PC-9 (cell line): ENCODE measurements around the gene THOC7. TPM values are rescaled to one million over a fixed set of nuclear protein-coding genes. Genes with fewer than 3 reads are reported as not detected.

Source experiments
- BruUV-seq: library from RNA; stranded (reverse); fragments of 400-500 nt; replicated peaks from 2 replicates; lab custom pipeline; 2021; lab: Mats Ljungman, UMichigan
- CTCF ChIA-PET: fragments of 300-600 bp; sonication (Branson Sonifier 250); formaldehyde crosslinking; loops from one replicate; lab custom pipeline; 2022; ENCODE audit warnings: antibody characterized with exemption; lab: Charles Lee
- POLR2A ChIA-PET: fragments of 300-600 bp; sonication (Branson Sonifier 250); formaldehyde crosslinking; loops from one replicate; lab custom pipeline; 2022; ENCODE audit warnings: antibody characterized with exemption; ENCODE audit not compliant: unreplicated experiment; lab: Charles Lee
- DNase-seq, 2 experiments: peaks; one replicate each; pipeline versions ENCODE4 v3.0.0 to v3.0.0-alpha.2; 2015 to 2022; ENCODE audit warnings: mixed read lengths in 1 of 2
- H2AFZ ChIP-seq: fragments of 200-600 bp; sonication (generic); 2 replicates; pipeline ENCODE4 v1.8.1; 2017; ENCODE audit warnings: antibody characterized with exemption
- H3F3A ChIP-seq: fragments of 200-600 bp; sonication (generic); 2 replicates; pipeline ENCODE4 v1.8.1; 2017; ENCODE audit warnings: antibody characterized with exemption, mild to moderate bottlenecking, low read depth; ENCODE audit not compliant: insufficient read depth
- H3K27ac ChIP-seq: fragments of 200-600 bp; sonication (generic); 2 replicates; pipeline ENCODE4 v1.6.1; 2016; ENCODE audit warnings: mixed run types
- H3K27me3 ChIP-seq: fragments of 200-600 bp; sonication (generic); 2 replicates; pipeline ENCODE4 v1.6.1; 2016; ENCODE audit warnings: low read depth, mixed run types; ENCODE audit not compliant: insufficient read depth
- H3K36me3 ChIP-seq: fragments of 200-600 bp; sonication (generic); 2 replicates; pipeline ENCODE4 v1.6.1; 2016; ENCODE audit warnings: low read depth, mixed run types
- H3K4me1 ChIP-seq: fragments of 200-600 bp; sonication (generic); replicated peaks from 2 replicates; pipeline ENCODE4 v1.6.1; 2016; ENCODE audit warnings: mixed run types; ENCODE audit not compliant: insufficient read depth
- H3K4me2 ChIP-seq: fragments of 200-600 bp; sonication (generic); 2 replicates; pipeline ENCODE4 v1.6.1; 2017; ENCODE audit warnings: mixed run types
- H3K4me3 ChIP-seq: fragments of 200-600 bp; sonication (generic); 2 replicates; pipeline ENCODE4 v1.6.1; 2016; ENCODE audit warnings: mixed run types
- H3K79me2 ChIP-seq: fragments of 200-600 bp; sonication (generic); 2 replicates; pipeline ENCODE4 v1.6.1; 2017; ENCODE audit warnings: low read depth, mixed run types
- H3K9me2 ChIP-seq: fragments of 200-600 bp; sonication (generic); 2 replicates; pipeline ENCODE4 v1.8.1; 2017; ENCODE audit warnings: mild to moderate bottlenecking; ENCODE audit not compliant: insufficient read depth
- H3K9me3 ChIP-seq: fragments of 200-600 bp; sonication (generic); 2 replicates; pipeline ENCODE4 v1.8.1; 2016; ENCODE audit warnings: low read depth; ENCODE audit not compliant: insufficient read depth
- H4K20me1 ChIP-seq: fragments of 200-600 bp; sonication (generic); 2 replicates; pipeline ENCODE4 v1.8.1; 2017; ENCODE audit not compliant: insufficient read depth
- CTCF ChIP-seq: fragments of 200-600 bp; sonication (generic); conservative IDR thresholded peaks from 2 replicates; pipeline ENCODE4 v1.6.1; 2017; ENCODE audit warnings: mixed run types, antibody characterized with exemption, mild to moderate bottlenecking, moderate library complexity
- EZH2 ChIP-seq: fragments of 200-600 bp; sonication (generic); IDR thresholded peaks from 2 replicates; pipeline ENCODE4 v1.8.0; 2017; ENCODE audit warnings: antibody characterized with exemption, low read depth
- intact Hi-C: fragments of 100-400 bp; cut with micrococcal nuclease; formaldehyde crosslinking; loops from one replicate; pipeline ENCODE4 v1.10.0; 2022; ENCODE audit not compliant: unreplicated experiment
- total RNA-seq: library from RNA; stranded (reverse); gene quantifications from 2 replicates; pipeline ENCODE4 v1.2.3, GENCODE V29; 2021

Gene THOC7
- total RNA-seq, 1 experiment from 2014 or later: 94.3 TPM

GRCh38 chr3:63876260-63876659 is 12.7 kb upstream of the THOC7 start:
- no TSS peak for BruUV-seq

GRCh38 chr3:63875510-63875909 is 11.9 kb upstream of the THOC7 start:
- Histone ChIP-seq H3K27me3 (no peaks in the 10 kb centered on the region), H2AFZ (no peak overlapping the region), H3K4me2 (no peak overlapping the region), H3K9me2 (no peaks in the 10 kb centered on the region), H4K20me1 (no peaks in the 10 kb centered on the region), H3K4me1 (peaks cover 26% of the 10 kb centered on the region), H3K79me2 (peaks cover 62% of the 10 kb centered on the region), H3K27ac (no peak overlapping the region), H3F3A (peaks cover 20% of the 10 kb centered on the region), H3K9me3 (no peaks in the 10 kb centered on the region), H3K36me3 (no peaks in the 10 kb centered on the region), H3K4me3 (no peak overlapping the region)
- ChIA-PET POLR2A (interaction anchor here (1.0 kb wide), 1 partner anchor 31 kb away, joined by 4 read pairs; no protein-coding TSS in a partner anchor), CTCF (no interaction called here)
- DNase-seq: no peak
- no TSS peak for BruUV-seq
- intact Hi-C loops: no loop called here
- TF ChIP-seq EZH2: no peak
- TF ChIP-seq CTCF: no peak

More at GRCh38 chr3:63876260-63876659, 12.7 kb upstream of the THOC7 start:
- Histone ChIP-seq H3K4me3 (no peak overlapping the region), H3K9me3 (no peaks in the 10 kb centered on the region), H3K79me2 (peaks cover 57% of the 10 kb centered on the region), H3K4me2 (no peak overlapping the region), H2AFZ (no peak overlapping the region), H3F3A (peaks cover 16% of the 10 kb centered on the region), H4K20me1 (no peaks in the 10 kb centered on the region), H3K9me2 (no peaks in the 10 kb centered on the region), H3K4me1 (peaks cover 18% of the 10 kb centered on the region), H3K36me3 (no peaks in the 10 kb centered on the region), H3K27me3 (no peaks in the 10 kb centered on the region), H3K27ac (no peak overlapping the region)
- TF ChIP-seq EZH2 (no peak), CTCF (no peak)
- POLR2A ChIA-PET: no interaction called here
- no peak for DNase-seq
- intact Hi-C loops: no loop called here
- CTCF ChIA-PET: no interaction called here

- Histone ChIP-seq H3K9me2 (no peaks in the 10 kb centered on the region), H3K4me1 (peaks cover 30% of the 10 kb centered on the region), H3K27ac (no peak overlapping the region), H3F3A (peaks cover 20% of the 10 kb centered on the region), H3K27me3 (no peaks in the 10 kb centered on the region), H3K4me3 (no peak overlapping the region), H3K79me2 (peaks cover 68% of the 10 kb centered on the region), H4K20me1 (no peaks in the 10 kb centered on the region), H3K9me3 (no peaks in the 10 kb centered on the region), H3K4me2 (no peak overlapping the region), H2AFZ (no peak overlapping the region), H3K36me3 (no peaks in the 10 kb centered on the region)
- CTCF ChIA-PET: no interaction called here
- POLR2A ChIA-PET: interaction anchor here (1.0 kb wide), 1 partner anchor 30 kb away, joined by 4 read pairs; no protein-coding TSS in a partner anchor
- intact Hi-C loops: no loop called here
- TF ChIP-seq CTCF: no peak
- TF ChIP-seq EZH2: no peak
- DNase-seq: no peak
- BruUV-seq: no TSS peak
Measured at GRCh38 chr3:63874769-63875168, 11.2 kb upstream of the THOC7 start.
